OCI-LY7 (cell line): ENCODE data around the gene GAB1. TPM values are rescaled to one million over a fixed set of nuclear protein-coding genes. Genes with fewer than 3 reads are reported as not detected.

Source experiments
- BruUV-seq: library from RNA; stranded (reverse); fragments of 400-500 nt; replicated peaks from 2 replicates; lab custom pipeline; 2021; lab: Mats Ljungman, UMichigan
- CTCF ChIA-PET: fragments of 300-600 bp; sonication (Branson Sonifier 250); formaldehyde crosslinking; loops from one replicate; lab custom pipeline; 2022; ENCODE audit warnings: antibody characterized with exemption; ENCODE audit not compliant: unreplicated experiment; lab: Charles Lee
- POLR2A ChIA-PET: fragments of 300-600 bp; sonication (Branson Sonifier 250); formaldehyde crosslinking; loops from one replicate; lab custom pipeline; 2022; ENCODE audit warnings: antibody characterized with exemption; lab: Charles Lee
- DNase-seq: peaks from one replicate; pipeline ENCODE4 v3.0.0-alpha.2; 2015; ENCODE audit warnings: low spot score
- H2AFZ ChIP-seq: fragments of 200-600 bp; sonication (generic), shearing (Covaris generic); 2 replicates; pipeline ENCODE4 v1.6.1; 2014; ENCODE audit warnings: mild to moderate bottlenecking, antibody characterized with exemption, low read length, moderate library complexity
- H3K27ac ChIP-seq: fragments of 200-600 bp; sonication (generic); 2 replicates; pipeline ENCODE4 v1.5.1; 2014; ENCODE audit warnings: mixed run types, low read depth, mild to moderate bottlenecking, moderate library complexity, low read length, inconsistent platforms; ENCODE audit not compliant: poor library complexity, severe bottlenecking
- H3K36me3 ChIP-seq: fragments of 200-600 bp; sonication (generic); 2 replicates; pipeline ENCODE4 v1.6.1; 2014; ENCODE audit warnings: mild to moderate bottlenecking, antibody characterized with exemption, low read length, moderate library complexity, mixed read lengths; ENCODE audit not compliant: insufficient read depth
- H3K4me1 ChIP-seq: fragments of 200-600 bp; sonication (generic); 2 replicates; pipeline ENCODE4 v1.5.1; 2014; ENCODE audit warnings: mild to moderate bottlenecking, low read length; ENCODE audit not compliant: insufficient read depth, poor library complexity, severe bottlenecking
- H3K4me2 ChIP-seq: fragments of 200-600 bp; sonication (generic); 2 replicates; pipeline ENCODE4 v1.6.1; 2014; ENCODE audit warnings: mild to moderate bottlenecking, low read length
- H3K4me3 ChIP-seq: fragments of 200-600 bp; sonication (generic); 2 replicates; pipeline ENCODE4 v1.5.1; 2014; ENCODE audit warnings: mild to moderate bottlenecking, low read depth, low read length; ENCODE audit not compliant: poor library complexity, severe bottlenecking
- H3K79me2 ChIP-seq: fragments of 200-600 bp; sonication (generic); 2 replicates; pipeline ENCODE4 v1.6.1; 2016; ENCODE audit warnings: low read depth, mild to moderate bottlenecking, low read length, moderate library complexity, mixed read lengths; ENCODE audit not compliant: insufficient read depth
- H3K9me2 ChIP-seq: fragments of 200-600 bp; sonication (generic); 2 replicates; pipeline ENCODE4 v1.6.1; 2016; ENCODE audit warnings: mild to moderate bottlenecking, low read length, mixed read lengths; ENCODE audit not compliant: insufficient read depth
- H3K9me3 ChIP-seq: fragments of 200-600 bp; sonication (generic); 2 replicates; pipeline ENCODE4 v1.6.1; 2014; ENCODE audit warnings: mild to moderate bottlenecking, mixed run types, low read length, mixed read lengths
- H4K20me1 ChIP-seq: fragments of 200-600 bp; sonication (generic); 2 replicates; pipeline ENCODE4 v1.6.1; 2014; ENCODE audit warnings: mild to moderate bottlenecking, antibody characterized with exemption, low read length, moderate library complexity, mixed read lengths; ENCODE audit not compliant: insufficient read depth
- EZH2phosphoT487 ChIP-seq: fragments of 200-600 bp; sonication (generic); IDR thresholded peaks from 2 replicates; pipeline ENCODE4 v1.6.1; 2018; ENCODE audit warnings: low read depth, borderline replicate concordance, mild to moderate bottlenecking, mixed run types, antibody characterized with exemption, low read length, moderate library complexity, mixed read lengths
- intact Hi-C: fragments of 100-400 bp; cut with micrococcal nuclease; formaldehyde crosslinking; loops from one replicate; pipeline ENCODE4 v1.10.0; 2022; ENCODE audit not compliant: unreplicated experiment
- total RNA-seq, 2 experiments: library from RNA; depleted of rRNA in 1 of 2; stranded (reverse); fragments of >200 nt in 1 of 2; shearing (Covaris generic) in 1 of 2; gene quantifications; 2 replicates each; pipeline ENCODE4 v1.2.3, GENCODE V29; 2014 to 2022
- TF ChIP-seq, protein P1 (sequence below): fragments of 200-600 bp; sonication (generic); conservative IDR thresholded peaks from 2 replicates; pipeline ENCODE4 v1.5.1; 2014; ENCODE audit warnings: mild to moderate bottlenecking, antibody characterized with exemption, low read length, moderate library complexity, mixed read lengths

The GAB1 gene
- total RNA-seq, 2 experiments from 2014 or later, result 42.6 to 99.3 TPM

DNA sequence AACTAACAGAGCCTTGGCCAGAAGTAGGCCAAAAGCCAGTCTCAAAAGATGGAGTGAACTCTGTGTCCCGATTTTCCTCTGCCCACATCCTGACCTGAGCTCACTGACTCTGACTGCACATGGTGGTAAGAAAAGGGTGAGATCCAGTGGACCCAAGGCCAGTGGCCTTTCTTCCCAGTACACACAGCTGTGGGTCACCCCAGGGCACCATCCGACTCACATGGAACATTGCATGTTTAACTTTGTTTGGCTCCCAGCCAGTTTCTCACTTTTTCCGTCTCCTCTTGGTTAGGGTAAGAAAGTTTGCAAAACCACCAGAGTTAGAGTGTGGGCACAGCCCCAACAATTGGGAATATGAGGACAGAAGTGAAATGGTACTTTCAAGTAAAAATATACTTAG lies 69.8 kb downstream of the GAB1 start:
- peaks cover 92% of the 10 kb centered on the region; the same call in 1 of the 2 replicates for H3K79me2 ChIP-seq
- peak overlapping the region; percentile 58 for H3K4me2 ChIP-seq
- ChIA-PET POLR2A (interaction anchor here (1.0 to 2.8 kb wide), 15 partner anchors 8 to 61 kb away, joined by 3 to 61 read pairs (median 7); no protein-coding TSS in a partner anchor), CTCF (interaction anchor here (2.3 kb wide), 1 partner anchor 11 kb away, joined by 9 read pairs; no protein-coding TSS in a partner anchor)
- H3K9me3 ChIP-seq, result no peaks in the 10 kb centered on the region
- TF ChIP-seq, protein P1, sequence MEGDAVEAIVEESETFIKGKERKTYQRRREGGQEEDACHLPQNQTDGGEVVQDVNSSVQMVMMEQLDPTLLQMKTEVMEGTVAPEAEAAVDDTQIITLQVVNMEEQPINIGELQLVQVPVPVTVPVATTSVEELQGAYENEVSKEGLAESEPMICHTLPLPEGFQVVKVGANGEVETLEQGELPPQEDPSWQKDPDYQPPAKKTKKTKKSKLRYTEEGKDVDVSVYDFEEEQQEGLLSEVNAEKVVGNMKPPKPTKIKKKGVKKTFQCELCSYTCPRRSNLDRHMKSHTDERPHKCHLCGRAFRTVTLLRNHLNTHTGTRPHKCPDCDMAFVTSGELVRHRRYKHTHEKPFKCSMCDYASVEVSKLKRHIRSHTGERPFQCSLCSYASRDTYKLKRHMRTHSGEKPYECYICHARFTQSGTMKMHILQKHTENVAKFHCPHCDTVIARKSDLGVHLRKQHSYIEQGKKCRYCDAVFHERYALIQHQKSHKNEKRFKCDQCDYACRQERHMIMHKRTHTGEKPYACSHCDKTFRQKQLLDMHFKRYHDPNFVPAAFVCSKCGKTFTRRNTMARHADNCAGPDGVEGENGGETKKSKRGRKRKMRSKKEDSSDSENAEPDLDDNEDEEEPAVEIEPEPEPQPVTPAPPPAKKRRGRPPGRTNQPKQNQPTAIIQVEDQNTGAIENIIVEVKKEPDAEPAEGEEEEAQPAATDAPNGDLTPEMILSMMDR, result no peak
- no peak for TF ChIP-seq EZH2phosphoT487
- no peaks in the 10 kb centered on the region for H3K36me3 ChIP-seq
- peak overlapping the region; percentile 97 for H3K27ac ChIP-seq
- no TSS peak for BruUV-seq
- no peak for DNase-seq
- peak overlapping the region; percentile 8; the same call in 1 of the 2 replicates for H2AFZ ChIP-seq
- H3K4me3 ChIP-seq, result no peak overlapping the region
- H3K9me2 ChIP-seq, result no peaks in the 10 kb centered on the region
- peaks cover 99% of the 10 kb centered on the region for H3K4me1 ChIP-seq
- no peaks in the 10 kb centered on the region for H4K20me1 ChIP-seq
- intact Hi-C loops, result no loop called here

DNA sequence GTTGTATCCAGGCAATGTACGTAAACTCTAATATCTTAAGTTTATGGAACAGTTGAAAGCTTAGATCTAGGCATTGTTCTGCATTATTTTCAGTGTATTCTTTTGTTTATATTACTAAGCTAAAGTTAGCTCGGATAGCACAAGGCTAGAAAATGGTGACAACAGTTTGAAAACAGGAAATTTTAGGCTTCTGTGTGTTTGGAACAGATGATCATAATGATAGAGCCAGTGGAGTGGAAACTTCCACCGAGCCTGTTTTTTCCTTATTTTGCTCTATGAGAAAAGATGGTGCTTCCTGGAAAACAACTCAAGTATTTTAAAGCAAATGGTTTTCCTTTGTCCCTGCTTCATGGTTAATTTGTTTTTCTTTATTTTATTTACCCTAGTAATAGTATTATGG lies 70.8 kb downstream of the GAB1 start:
- Histone ChIP-seq H3K4me2 (peak overlapping the region; percentile 58), H3K9me3 (no peaks in the 10 kb centered on the region), H3K79me2 (peaks cover 92% of the 10 kb centered on the region; the same call in 1 of the 2 replicates), H3K36me3 (peaks cover 2% of the 10 kb centered on the region; the same call in 1 of the 2 replicates), H3K4me3 (peak overlapping the region; percentile 32), H2AFZ (no peak overlapping the region; the same call in 1 of the 2 replicates), H3K9me2 (no peaks in the 10 kb centered on the region), H4K20me1 (no peaks in the 10 kb centered on the region), H3K27ac (peak overlapping the region; percentile 97), H3K4me1 (peaks cover 99% of the 10 kb centered on the region)
- DNase-seq, result peak; percentile 41
- intact Hi-C loops, result no loop called here
- TF ChIP-seq EZH2phosphoT487, result no peak
- TF ChIP-seq, protein P1, result no peak
- CTCF ChIA-PET, result interaction anchor here (2.3 kb wide), 1 partner anchor 10 kb away, joined by 9 read pairs; no protein-coding TSS in a partner anchor
- BruUV-seq, result no TSS peak
- POLR2A ChIA-PET, result interaction anchor here (0.5 to 2.8 kb wide), 10 partner anchors 10 to 47 kb away, joined by 3 to 61 read pairs (median 6); no protein-coding TSS in a partner anchor

DNA sequence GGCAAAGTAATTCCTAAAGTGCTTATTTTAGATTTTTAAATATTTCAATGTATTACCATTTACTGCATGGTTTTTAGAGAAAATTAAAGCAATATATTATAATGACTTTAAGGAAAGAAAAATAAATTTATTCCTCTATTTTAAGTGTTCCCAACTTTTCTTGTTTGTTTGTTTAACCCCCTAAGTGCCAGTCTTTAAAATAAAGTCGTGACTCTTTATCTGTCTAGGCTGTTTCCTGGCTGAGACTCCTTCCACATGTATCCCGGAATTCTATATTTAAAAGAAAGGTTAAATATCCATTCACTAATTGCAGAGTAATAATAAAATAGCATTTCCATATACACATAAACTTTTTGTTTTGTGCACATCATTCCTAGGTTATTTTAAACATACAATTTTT lies 71.2 kb downstream of the GAB1 start:
- H3K9me2 ChIP-seq, result no peaks in the 10 kb centered on the region
- no peak for DNase-seq
- POLR2A ChIA-PET, result interaction anchor here (0.5 to 5.9 kb wide), 9 partner anchors 11 to 47 kb away, joined by 3 to 83 read pairs (median 25); no protein-coding TSS in a partner anchor
- H3K4me1 ChIP-seq, result peaks cover 99% of the 10 kb centered on the region
- H3K4me2 ChIP-seq, result peak overlapping the region; percentile 58
- intact Hi-C loops, result no loop called here
- H4K20me1 ChIP-seq, result no peaks in the 10 kb centered on the region
- peaks cover 92% of the 10 kb centered on the region; the same call in 1 of the 2 replicates for H3K79me2 ChIP-seq
- CTCF ChIA-PET, result interaction anchor here (2.3 kb wide), 1 partner anchor 10 kb away, joined by 9 read pairs; no protein-coding TSS in a partner anchor
- H3K27ac ChIP-seq, result peak overlapping the region; percentile 97
- TF ChIP-seq EZH2phosphoT487, result no peak
- TF ChIP-seq, protein P1, result no peak
- peaks cover 5% of the 10 kb centered on the region; the same call in 1 of the 2 replicates for H3K36me3 ChIP-seq
- H3K4me3 ChIP-seq, result peak overlapping the region; percentile 32
- no peaks in the 10 kb centered on the region for H3K9me3 ChIP-seq
- no peak overlapping the region for H2AFZ ChIP-seq
- no TSS peak for BruUV-seq
